Karpas-422 (cell line): ENCODE measurements around the gene TTYH2. TPM values are rescaled to one million over a fixed set of nuclear protein-coding genes. Genes with fewer than 3 reads are reported as not detected.

Experiments
- DNase-seq: peaks from one replicate; pipeline ENCODE4 v3.0.0-alpha.2; 2015
- H2AFZ ChIP-seq: fragments of 200-600 bp; sonication (generic); 2 replicates; pipeline ENCODE4 v1.6.1; 2014; ENCODE audit warnings: antibody characterized with exemption, low read length, mixed read lengths
- H3K27ac ChIP-seq: fragments of 200-600 bp; sonication (generic); 2 replicates; pipeline ENCODE4 v1.5.1; 2014; ENCODE audit warnings: mild to moderate bottlenecking, low read length, moderate library complexity
- H3K27me3 ChIP-seq: fragments of 200-600 bp; sonication (generic); 2 replicates; pipeline ENCODE4 v1.6.1; 2014; ENCODE audit warnings: low read length, mixed read lengths
- H3K36me3 ChIP-seq: fragments of 200-600 bp; sonication (generic); 2 replicates; pipeline ENCODE4 v1.6.1; 2014; ENCODE audit warnings: low read length, mixed read lengths; ENCODE audit not compliant: insufficient read depth
- H3K4me1 ChIP-seq: fragments of 200-600 bp; sonication (generic); 2 replicates; pipeline ENCODE4 v1.6.1; 2014; ENCODE audit warnings: mild to moderate bottlenecking, low read length, mixed read lengths
- H3K4me2 ChIP-seq: fragments of 200-600 bp; sonication (generic); 2 replicates; pipeline ENCODE4 v1.6.1; 2014; ENCODE audit warnings: low read length, low read depth, mild to moderate bottlenecking; ENCODE audit not compliant: poor library complexity, severe bottlenecking
- H3K4me3 ChIP-seq: fragments of 200-600 bp; sonication (generic); 2 replicates; pipeline ENCODE4 v1.5.1; 2014; ENCODE audit warnings: mild to moderate bottlenecking, antibody characterized with exemption, low read length, mixed read lengths
- H3K79me2 ChIP-seq: fragments of 200-600 bp; sonication (generic); 2 replicates; pipeline ENCODE4 v1.6.1; 2014; ENCODE audit warnings: mild to moderate bottlenecking, low read length, mixed read lengths
- H3K9ac ChIP-seq: fragments of 200-600 bp; sonication (generic); 2 replicates; pipeline ENCODE4 v1.6.0; 2014; ENCODE audit warnings: low read length
- H3K9me2 ChIP-seq: fragments of 200-600 bp; sonication (generic), shearing (Covaris generic); replicated peaks from 2 replicates; pipeline ENCODE4 v1.6.0; 2014; ENCODE audit warnings: mild to moderate bottlenecking, low read length, moderate library complexity; ENCODE audit not compliant: insufficient read depth
- H3K9me3 ChIP-seq: fragments of 300-700, 200-600 bp; sonication (generic); 2 replicates; pipeline ENCODE4 v1.6.1; 2014; ENCODE audit warnings: low read length, mixed read lengths
- H4K20me1 ChIP-seq: fragments of 200-600 bp; sonication (generic); 2 replicates; pipeline ENCODE4 v1.6.1; 2014; ENCODE audit warnings: mild to moderate bottlenecking, antibody characterized with exemption, low read length, low read depth; ENCODE audit not compliant: insufficient read depth
- total RNA-seq: library from RNA; depleted of rRNA; stranded (reverse); fragments of >200 nt; shearing (Covaris generic); gene quantifications from 2 replicates; pipeline ENCODE4 v1.2.3, GENCODE V29; 2014; ENCODE audit warnings: low replicate concordance

The TTYH2 gene
- total RNA-seq, 1 experiment from 2014 or later, result not detected

DNA sequence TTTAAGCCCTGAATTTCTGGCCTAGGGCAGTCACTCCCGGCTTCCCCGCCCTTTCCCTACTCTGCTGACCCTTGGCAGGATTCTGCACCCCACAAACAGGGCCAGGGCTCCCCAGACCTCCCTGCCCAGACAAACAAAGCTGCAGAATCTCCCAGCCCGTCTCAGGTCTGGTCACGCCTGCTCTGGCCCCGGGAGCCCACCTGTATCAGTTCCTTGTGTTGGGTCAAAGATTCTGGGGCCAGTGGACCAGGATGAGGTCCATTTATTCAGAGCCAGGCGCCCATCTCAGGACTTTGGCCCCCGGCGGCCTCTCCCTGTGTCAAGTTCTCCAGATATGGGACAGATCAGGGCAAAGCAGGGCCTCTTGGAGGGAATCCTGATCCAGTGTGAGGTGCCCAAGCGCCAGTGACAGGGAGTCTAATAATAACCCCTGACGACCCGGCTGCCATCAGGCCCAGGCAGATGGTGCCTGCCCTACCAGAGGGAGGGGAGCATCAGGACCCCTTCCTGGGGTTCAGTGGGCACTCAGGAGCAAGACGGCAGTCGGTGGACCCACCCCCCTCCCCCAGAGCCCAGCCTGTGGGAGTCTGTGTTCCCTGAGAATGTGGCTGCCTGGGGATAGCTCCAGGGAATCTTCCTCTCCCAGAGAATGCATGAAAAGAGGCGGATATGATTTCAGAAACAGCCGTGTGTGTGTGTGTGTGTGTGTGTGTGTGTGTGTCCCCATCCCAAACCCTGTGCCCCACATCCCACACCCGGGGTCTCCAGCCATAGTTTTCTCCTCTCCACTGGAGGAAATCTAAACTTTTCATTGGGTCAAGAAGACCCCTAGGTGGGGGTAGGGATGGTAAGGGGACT lies 1.3 kb downstream of the TTYH2 start:
- H3K4me1 ChIP-seq, result peaks cover 21% of the 10 kb centered on the region
- H3K79me2 ChIP-seq, result no peaks in the 10 kb centered on the region
- H3K36me3 ChIP-seq, result peaks cover 4% of the 10 kb centered on the region; the same call in 1 of the 2 replicates
- H3K4me2 ChIP-seq, result no peak overlapping the region
- no peak overlapping the region for H3K9ac ChIP-seq
- no peaks in the 10 kb centered on the region for H3K27me3 ChIP-seq
- no peaks in the 10 kb centered on the region for H3K9me2 ChIP-seq
- no peak overlapping the region for H3K27ac ChIP-seq
- no peak for DNase-seq
- no peaks in the 10 kb centered on the region for H3K9me3 ChIP-seq
- H4K20me1 ChIP-seq, result peaks cover 16% of the 10 kb centered on the region; the same call in 1 of the 2 replicates
- no peak overlapping the region for H3K4me3 ChIP-seq
- H2AFZ ChIP-seq, result no peak overlapping the region

- Histone ChIP-seq H3K36me3 (no peaks in the 10 kb centered on the region), H3K9me3 (no peaks in the 10 kb centered on the region), H3K9me2 (no peaks in the 10 kb centered on the region), H3K4me3 (no peak overlapping the region), H3K27ac (no peak overlapping the region), H3K79me2 (no peaks in the 10 kb centered on the region), H3K4me1 (peaks cover 21% of the 10 kb centered on the region), H2AFZ (no peak overlapping the region), H4K20me1 (peaks cover 16% of the 10 kb centered on the region; the same call in 1 of the 2 replicates), H3K27me3 (no peaks in the 10 kb centered on the region), H3K4me2 (no peak overlapping the region), H3K9ac (no peak overlapping the region)
- no peak for DNase-seq
Measured at GRCh38 chr17:74215342-74215727, 2.0 kb downstream of the TTYH2 start.

DNA sequence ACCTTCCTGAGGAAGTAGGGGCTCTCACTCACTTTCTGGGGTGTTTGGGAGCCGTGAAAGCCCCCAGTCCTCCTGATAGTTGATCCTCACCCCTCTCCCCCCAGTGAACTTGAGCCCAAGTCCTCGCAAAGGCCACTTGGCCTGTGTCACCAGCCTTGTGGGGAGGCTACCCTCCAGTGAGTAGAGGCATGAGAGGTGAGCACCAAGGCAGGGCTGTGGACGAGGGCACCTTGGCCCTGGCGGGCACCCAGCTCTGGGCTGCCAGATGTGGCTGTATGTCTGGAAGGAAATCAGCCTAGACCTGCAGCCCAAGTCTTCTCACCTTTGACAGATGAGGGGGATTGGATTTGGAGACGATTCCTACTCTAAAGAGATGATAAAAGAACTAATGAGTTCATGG lies 3.1 kb downstream of the TTYH2 start:
- no peak overlapping the region for H2AFZ ChIP-seq
- H3K4me2 ChIP-seq, result no peak overlapping the region
- H3K4me1 ChIP-seq, result peaks cover 21% of the 10 kb centered on the region
- no peak overlapping the region for H3K4me3 ChIP-seq
- no peaks in the 10 kb centered on the region for H3K27me3 ChIP-seq
- H3K9me3 ChIP-seq, result no peaks in the 10 kb centered on the region
- DNase-seq, result no peak
- no peaks in the 10 kb centered on the region for H3K79me2 ChIP-seq
- H4K20me1 ChIP-seq, result peaks cover 10% of the 10 kb centered on the region; the same call in 1 of the 2 replicates
- H3K9ac ChIP-seq, result no peak overlapping the region
- no peaks in the 10 kb centered on the region for H3K36me3 ChIP-seq
- no peaks in the 10 kb centered on the region for H3K9me2 ChIP-seq
- no peak overlapping the region for H3K27ac ChIP-seq

- Histone ChIP-seq H3K9ac (no peak overlapping the region), H3K9me2 (no peaks in the 10 kb centered on the region), H4K20me1 (peaks cover 10% of the 10 kb centered on the region; the same call in 1 of the 2 replicates), H3K27ac (no peak overlapping the region), H3K27me3 (no peaks in the 10 kb centered on the region), H3K36me3 (no peaks in the 10 kb centered on the region), H3K4me1 (peaks cover 21% of the 10 kb centered on the region), H2AFZ (no peak overlapping the region), H3K9me3 (no peaks in the 10 kb centered on the region), H3K4me2 (no peak overlapping the region), H3K79me2 (no peaks in the 10 kb centered on the region), H3K4me3 (no peak overlapping the region)
- no peak for DNase-seq
Measured at GRCh38 chr17:74217037-74217730, 3.8 kb downstream of the TTYH2 start.

DNA sequence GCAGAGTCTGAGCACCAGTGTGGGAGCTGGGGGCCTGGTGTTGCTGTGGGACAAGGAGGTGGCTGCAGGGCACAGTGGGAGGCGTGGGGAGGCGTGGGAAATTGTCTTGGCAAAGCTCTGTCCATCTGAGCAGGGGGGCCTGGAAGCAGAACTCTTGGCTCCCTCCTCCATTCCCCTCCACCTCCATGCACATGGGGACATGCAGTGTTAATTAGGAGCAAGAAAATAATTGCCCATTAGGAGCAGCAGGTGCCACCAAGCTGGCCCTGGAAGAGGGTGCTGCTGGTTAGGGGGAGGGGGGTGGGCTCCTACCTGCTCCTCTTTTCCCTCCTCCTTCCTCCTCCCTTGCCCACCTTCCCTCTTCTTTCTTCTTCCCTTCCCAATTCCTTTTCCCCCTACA lies 4.5 kb downstream of the TTYH2 start:
- H4K20me1 ChIP-seq, result peaks cover 10% of the 10 kb centered on the region; the same call in 1 of the 2 replicates
- H2AFZ ChIP-seq, result no peak overlapping the region
- H3K4me1 ChIP-seq, result peaks cover 21% of the 10 kb centered on the region
- no peak overlapping the region for H3K4me2 ChIP-seq
- no peaks in the 10 kb centered on the region for H3K9me2 ChIP-seq
- DNase-seq, result no peak
- no peak overlapping the region for H3K9ac ChIP-seq
- H3K27ac ChIP-seq, result no peak overlapping the region
- no peaks in the 10 kb centered on the region for H3K79me2 ChIP-seq
- H3K4me3 ChIP-seq, result no peak overlapping the region
- H3K36me3 ChIP-seq, result no peaks in the 10 kb centered on the region
- H3K9me3 ChIP-seq, result no peaks in the 10 kb centered on the region
- no peaks in the 10 kb centered on the region for H3K27me3 ChIP-seq

DNA sequence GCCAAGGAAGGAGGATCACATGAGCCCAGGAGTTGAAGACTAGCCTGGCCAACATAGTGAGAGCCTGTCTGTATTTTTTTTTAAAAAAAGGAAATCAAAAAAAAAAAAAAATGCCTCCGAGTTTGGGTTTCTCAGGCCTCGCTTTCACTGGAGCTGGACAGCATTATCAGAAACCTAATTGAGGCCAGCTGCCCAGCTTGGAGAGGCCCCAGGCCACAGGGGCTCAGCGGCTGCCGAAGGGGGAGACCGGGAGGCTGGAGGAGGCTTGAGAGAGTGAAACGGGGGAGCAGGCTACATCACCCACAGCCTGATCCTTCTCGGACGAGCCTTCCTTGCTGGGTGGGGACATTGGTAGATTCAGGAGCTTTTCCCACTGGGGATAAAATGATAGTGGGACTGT lies 5.1 kb downstream of the TTYH2 start:
- DNase-seq, result no peak
- peaks cover 10% of the 10 kb centered on the region; the same call in 1 of the 2 replicates for H4K20me1 ChIP-seq
- no peak overlapping the region for H3K4me2 ChIP-seq

GRCh38 chr17:74219576-74220133 lies 6.3 kb downstream of the TTYH2 start:
- Histone ChIP-seq H3K9me3 (no peaks in the 10 kb centered on the region), H3K36me3 (no peaks in the 10 kb centered on the region), H3K4me3 (no peak overlapping the region), H3K27ac (no peak overlapping the region), H3K27me3 (no peaks in the 10 kb centered on the region), H3K9me2 (no peaks in the 10 kb centered on the region), H2AFZ (no peak overlapping the region), H3K9ac (no peak overlapping the region), H3K4me2 (no peak overlapping the region), H3K79me2 (no peaks in the 10 kb centered on the region), H4K20me1 (peaks cover 4% of the 10 kb centered on the region; the same call in 1 of the 2 replicates), H3K4me1 (0 out of 2 replicates have a peak, but pooled peaks cover 5% of the 10 kb centered on the region)
- no peak for DNase-seq

More for the DNA sequence above, 5.1 kb downstream of the TTYH2 start:
- Histone ChIP-seq H3K9me3 (no peaks in the 10 kb centered on the region), H2AFZ (no peak overlapping the region), H3K79me2 (no peaks in the 10 kb centered on the region), H3K27me3 (no peaks in the 10 kb centered on the region), H3K9me2 (no peaks in the 10 kb centered on the region), H3K4me1 (peaks cover 16% of the 10 kb centered on the region), H3K9ac (no peak overlapping the region), H3K27ac (no peak overlapping the region), H3K36me3 (no peaks in the 10 kb centered on the region), H3K4me3 (no peak overlapping the region)

GRCh38 chr17:74220219-74220618 lies 6.8 kb downstream of the TTYH2 start:
- H3K4me3 ChIP-seq, result no peak overlapping the region
- H3K4me2 ChIP-seq, result no peak overlapping the region
- no peaks in the 10 kb centered on the region for H3K36me3 ChIP-seq
- H3K9me2 ChIP-seq, result no peaks in the 10 kb centered on the region
- no peak overlapping the region for H3K27ac ChIP-seq
- 0 out of 2 replicates have a peak, but pooled peaks cover 5% of the 10 kb centered on the region for H3K4me1 ChIP-seq
- no peak for DNase-seq
- H3K79me2 ChIP-seq, result no peaks in the 10 kb centered on the region
- H4K20me1 ChIP-seq, result no peaks in the 10 kb centered on the region
- no peak overlapping the region for H3K9ac ChIP-seq
- no peak overlapping the region for H2AFZ ChIP-seq
- no peaks in the 10 kb centered on the region for H3K9me3 ChIP-seq
- no peaks in the 10 kb centered on the region for H3K27me3 ChIP-seq
